Colonic mucosa (tissue), 4 donors: ENCODE results near the gene SWAP70. TPM values are rescaled to one million over a fixed set of nuclear protein-coding genes. Genes with fewer than 3 reads are reported as not detected.

Source experiments
- DNase-seq: peaks from one replicate; pipeline ENCODE4 v3.0.0-alpha.2; 2020
- H3K27ac ChIP-seq: fragments of 200-600 bp; one replicate; pipeline ENCODE4 v1.8.0; 2021
- H3K27me3 ChIP-seq: fragments of 200-600 bp; one replicate; pipeline ENCODE4 v1.8.0; 2021
- H3K36me3 ChIP-seq: fragments of 200-600 bp; one replicate; pipeline ENCODE4 v1.8.0; 2021
- H3K4me1 ChIP-seq: fragments of 200-600 bp; one replicate; pipeline ENCODE4 v1.8.0; 2021; ENCODE audit warnings: mild to moderate bottlenecking
- H3K4me3 ChIP-seq: fragments of 200-600 bp; one replicate; pipeline ENCODE4 v1.8.0; 2021
- H3K9ac ChIP-seq, 2 donors: one replicate each; pipeline ENCODE4 v1.7.0; 2013; ENCODE audit warnings: control low read depth in 2 of 2, low read depth in 2 of 2, low read length in 2 of 2
- H3K9me3 ChIP-seq: fragments of 200-600 bp; one replicate; pipeline ENCODE4 v1.8.0; 2021
- CTCF ChIP-seq: fragments of 200-600 bp; IDR thresholded peaks from one replicate; pipeline ENCODE4 v1.8.0; 2022; ENCODE audit warnings: antibody characterized with exemption, mild to moderate bottlenecking
- intact Hi-C: fragments of 100-400 bp; cut with DNase I; formaldehyde crosslinking; loops from one replicate; pipeline ENCODE4 v1.14.1; 2022
- total RNA-seq, 2 donors: library from RNA; stranded (reverse); fragmentation: NEBNext Ultra II Directional in 1 of 2; extraction: Animal tissue kit (Norgen Biotek cat#: 25700) in 1 of 2; gene quantifications; one replicate each; pipeline ENCODE4 v1.2.1, GENCODE V29; 2021
- donor health status: healthy.
- donor health status: DM: no; HTN: no; CAD: no.
- donor health status: DM: no; HTN: no; CAD: no.

The SWAP70 gene
- total RNA-seq, 2 donors from 2014 or later = 13.1 to 21.2 TPM

- no peak overlapping the region for H3K27ac ChIP-seq
- DNase-seq = no peak
- no peak for TF ChIP-seq CTCF
- H3K9me3 ChIP-seq = no peaks in the 10 kb centered on the region
- H3K4me1 ChIP-seq = no peaks in the 10 kb centered on the region
- H3K27me3 ChIP-seq = no peaks in the 10 kb centered on the region
- H3K36me3 ChIP-seq = no peaks in the 10 kb centered on the region
- intact Hi-C loops = no loop called here
- H3K4me3 ChIP-seq = no peak overlapping the region
- no peak overlapping the region for H3K9ac ChIP-seq
Measured at GRCh38 chr11:9732453-9732852, 68.6 kb downstream of the SWAP70 start.

GRCh38 chr11:9733212-9733611, 69.3 kb downstream of the SWAP70 start:
- no peaks in the 10 kb centered on the region for H3K4me1 ChIP-seq
- no peak overlapping the region for H3K9ac ChIP-seq
- no peak overlapping the region for H3K4me3 ChIP-seq
- no peak for TF ChIP-seq CTCF
- no peaks in the 10 kb centered on the region for H3K27me3 ChIP-seq
- no peaks in the 10 kb centered on the region for H3K36me3 ChIP-seq
- intact Hi-C loops = no loop called here
- no peaks in the 10 kb centered on the region for H3K9me3 ChIP-seq
- DNase-seq = no peak
- H3K27ac ChIP-seq = no peak overlapping the region

GRCh38 chr11:9735236-9735635, 71.4 kb downstream of the SWAP70 start:
- Histone ChIP-seq H3K9ac (no peak overlapping the region), H3K27ac (no peak overlapping the region), H3K27me3 (no peaks in the 10 kb centered on the region), H3K36me3 (no peaks in the 10 kb centered on the region), H3K4me3 (no peak overlapping the region), H3K4me1 (no peaks in the 10 kb centered on the region), H3K9me3 (no peaks in the 10 kb centered on the region)
- no peak for DNase-seq
- intact Hi-C loops = no loop called here
- no peak for TF ChIP-seq CTCF

GRCh38 chr11:9735919-9736318, 72.0 kb downstream of the SWAP70 start:
- no peaks in the 10 kb centered on the region for H3K9me3 ChIP-seq
- TF ChIP-seq CTCF = no peak
- H3K27me3 ChIP-seq = no peaks in the 10 kb centered on the region
- intact Hi-C loops = no loop called here
- H3K4me3 ChIP-seq = no peak overlapping the region
- H3K36me3 ChIP-seq = no peaks in the 10 kb centered on the region
- no peak for DNase-seq
- no peak overlapping the region for H3K27ac ChIP-seq
- H3K4me1 ChIP-seq = no peaks in the 10 kb centered on the region
- H3K9ac ChIP-seq = no peak overlapping the region

GRCh38 chr11:9736365-9736764, 72.5 kb downstream of the SWAP70 start:
- Histone ChIP-seq H3K9ac (no peak overlapping the region), H3K4me3 (no peak overlapping the region), H3K4me1 (no peaks in the 10 kb centered on the region), H3K27ac (no peak overlapping the region), H3K27me3 (no peaks in the 10 kb centered on the region), H3K36me3 (no peaks in the 10 kb centered on the region), H3K9me3 (no peaks in the 10 kb centered on the region)
- intact Hi-C loops = no loop called here
- no peak for DNase-seq
- TF ChIP-seq CTCF = no peak

- no peaks in the 10 kb centered on the region for H3K27me3 ChIP-seq
- intact Hi-C loops = no loop called here
- no peaks in the 10 kb centered on the region for H3K9me3 ChIP-seq
- DNase-seq = no peak
- H3K9ac ChIP-seq = no peak overlapping the region
- no peak for TF ChIP-seq CTCF
- no peaks in the 10 kb centered on the region for H3K36me3 ChIP-seq
- H3K4me3 ChIP-seq = no peak overlapping the region
- no peak overlapping the region for H3K27ac ChIP-seq
- no peaks in the 10 kb centered on the region for H3K4me1 ChIP-seq
Measured at GRCh38 chr11:9738116-9738515, 74.2 kb downstream of the SWAP70 start.
